GM12891 (cell line): ENCODE data around the gene KRTAP12-3.

Source experiments
- PAX5 ChIP-seq: IDR thresholded peaks from 2 replicates; pipeline ENCODE4 v1.6.1; 2011; ENCODE audit warnings: low read length, moderate library complexity, mild to moderate bottlenecking; ENCODE audit not compliant: insufficient read depth, severe bottlenecking
- POLR2A ChIP-seq: IDR thresholded peaks from 2 replicates; pipeline ENCODE4 v1.6.1; 2011; ENCODE audit warnings: low read depth, low read length, control low read depth
- POU2F2 ChIP-seq: IDR thresholded peaks from 2 replicates; pipeline ENCODE4 v1.6.1; 2011; ENCODE audit warnings: low read depth, mild to moderate bottlenecking, control low read depth, low read length, moderate library complexity

- TF ChIP-seq POLR2A (no peak), PAX5 (no peak), POU2F2 (no peak)
Observed at GRCh38 chr21:44644878-44645277, 12.9 kb upstream of the KRTAP12-3 start.
